HepG2 (cell line): ENCODE data around the gene NOS1AP. TPM values are rescaled to one million over a fixed set of nuclear protein-coding genes. Genes with fewer than 3 reads are reported as not detected.

Experiments used
- ATAC-seq: fragments of 200-7000 bp; cut with Tn5 transposase; 3 replicates; pipeline ENCODE4 v1.9.1; 2020; ENCODE audit warnings: mild to moderate bottlenecking, moderate library complexity
- BruUV-seq: library from RNA; stranded (reverse); fragments of 400-500 nt; replicated peaks from 2 replicates; lab custom pipeline; 2021; lab: Mats Ljungman, UMichigan
- CTCF ChIA-PET: fragments of 300-600 bp; formaldehyde crosslinking; extraction: SDS; loops from one replicate; lab custom pipeline; 2021; ENCODE audit warnings: low total read pairs, inconsistent platforms, low intra/inter-chr PET ratio; lab: Yijun Ruan, JAX
- POLR2A ChIA-PET: fragments of 350-600 bp; sonication (Branson Sonifier 250); formaldehyde crosslinking; loops from one replicate; lab custom pipeline; 2020; ENCODE audit warnings: antibody characterized with exemption, inconsistent platforms; lab: Yijun Ruan, JAX
- DNase-seq: peaks from one replicate; pipeline ENCODE4 v3.0.0-alpha.2; 2015; ENCODE audit warnings: low spot score
- FAIRE-seq: peaks from 3 replicates; lab custom pipeline; 2011; peaks lifted over from hg19 to GRCh38; lab: Jason Lieb, UNC
- H2AFZ ChIP-seq: one replicate; pipeline ENCODE4 v1.6.1; 2011; ENCODE audit warnings: low read length, inconsistent platforms
- H3K27ac ChIP-seq: fragments of 300-600 bp; 3 replicates; pipeline ENCODE4 v1.8.0; 2011; ENCODE audit warnings: mixed run types, mild to moderate bottlenecking, mixed read lengths, low read length, inconsistent platforms; ENCODE audit not compliant: insufficient read depth; ENCODE audit errors: extremely low read length
- H3K27me3 ChIP-seq, 2 experiments: fragments of 200-600 bp in 1 of 2; 2 replicates in 1 of 2; 3 replicates in 1 of 2; pipeline versions ENCODE4 v1.6.0 to v1.8.0; 2011; ENCODE audit warnings: low read length in 2 of 2, mild to moderate bottlenecking in 2 of 2, moderate library complexity in 2 of 2, inconsistent platforms in 1 of 2; ENCODE audit not compliant: insufficient read depth in 2 of 2, control insufficient read depth in 1 of 2
- H3K36me3 ChIP-seq, 2 experiments: fragments of 200-600 bp in 1 of 2; replicated peaks in 1 of 2; 2 replicates in 1 of 2; 3 replicates in 1 of 2; pipeline versions ENCODE4 v1.5.1 to v1.8.0; 2011; ENCODE audit warnings: low read length in 2 of 2, inconsistent platforms in 1 of 2; ENCODE audit not compliant: insufficient read depth in 2 of 2, control insufficient read depth in 1 of 2
- H3K4me1 ChIP-seq: 2 replicates; pipeline ENCODE4 v1.5.1; 2012; ENCODE audit warnings: low read length, inconsistent platforms; ENCODE audit not compliant: insufficient read depth
- H3K4me2 ChIP-seq: 2 replicates; pipeline ENCODE4 v1.6.0; 2011; ENCODE audit warnings: low read depth, low read length, inconsistent platforms
- H3K4me3 ChIP-seq, 3 experiments: fragments of 200-600 bp in 1 of 3; sonication (generic), shearing (Covaris generic) in 1 of 3; replicated peaks in 1 of 3; 2 replicates each; pipeline ENCODE4 v1.5.1; 2011 to 2016; ENCODE audit warnings: low read length in 3 of 3, inconsistent platforms in 2 of 3, low read depth in 2 of 3, mild to moderate bottlenecking in 2 of 3, control low read depth in 1 of 3, mixed read lengths in 1 of 3; ENCODE audit not compliant: insufficient read depth in 1 of 3
- H3K79me2 ChIP-seq: one replicate; pipeline ENCODE4 v1.6.1; 2011; ENCODE audit warnings: low read length, inconsistent platforms; ENCODE audit not compliant: insufficient read depth
- H3K9ac ChIP-seq: 2 replicates; pipeline ENCODE4 v1.6.0; 2011; ENCODE audit warnings: mild to moderate bottlenecking, low read depth, low read length, inconsistent platforms; ENCODE audit not compliant: insufficient read depth
- H3K9me3 ChIP-seq: 2 replicates; pipeline ENCODE4 v1.5.1; 2012; ENCODE audit warnings: mild to moderate bottlenecking, low read length
- H4K20me1 ChIP-seq: 2 replicates; pipeline ENCODE4 v1.6.0; 2011; ENCODE audit warnings: inconsistent platforms, mild to moderate bottlenecking, low read length, moderate library complexity; ENCODE audit not compliant: insufficient read depth
- MIER2 ChIP-seq: IDR thresholded peaks from 2 replicates; pipeline ENCODE4 v1.6.1; 2016; ENCODE audit warnings: missing biosample characterization, missing genetic modification reagents
- MZF1 ChIP-seq: sonication (generic); formaldehyde crosslinking; IDR thresholded peaks from 2 replicates; pipeline ENCODE4 v1.8.1; 2023; ENCODE audit warnings: mild to moderate bottlenecking, missing genetic modification reagents, borderline replicate concordance
- PRDM10 ChIP-seq: sonication (generic); formaldehyde crosslinking; IDR thresholded peaks from 2 replicates; pipeline ENCODE4 v1.4.0; 2020; ENCODE audit warnings: low read depth, missing genetic modification reagents
- PTBP1 ChIP-seq: fragments of 200-400 bp; formaldehyde crosslinking; IDR thresholded peaks from 2 replicates; pipeline ENCODE4 v1.6.1; 2018; ENCODE audit warnings: low read length, low read depth; ENCODE audit not compliant: poor library complexity, severe bottlenecking
- SMAD1 ChIP-seq: sonication (generic); formaldehyde crosslinking; IDR thresholded peaks from 2 replicates; pipeline ENCODE4 v1.4.0; 2020; ENCODE audit warnings: missing genetic modification reagents, low read depth, mild to moderate bottlenecking, borderline replicate concordance
- SOX5 ChIP-seq: IDR thresholded peaks from 2 replicates; pipeline ENCODE4 v1.6.1; 2016; ENCODE audit warnings: borderline replicate concordance
- TAF1 ChIP-seq: sonication (generic); formaldehyde crosslinking; IDR thresholded peaks from 2 replicates; pipeline ENCODE4 v1.4.0; 2020; ENCODE audit warnings: missing genetic modification reagents
- ZBTB38 ChIP-seq: sonication (generic); formaldehyde crosslinking; IDR thresholded peaks from 2 replicates; pipeline ENCODE4 v1.5.1; 2020; ENCODE audit warnings: mild to moderate bottlenecking, missing genetic modification reagents
- ZIK1 ChIP-seq: sonication (generic); formaldehyde crosslinking; IDR thresholded peaks from 2 replicates; pipeline ENCODE4 v1.5.0; 2020; ENCODE audit warnings: mild to moderate bottlenecking, low read depth, missing genetic modification reagents, borderline replicate concordance
- ZNF160 ChIP-seq: sonication (generic); formaldehyde crosslinking; IDR thresholded peaks from 2 replicates; pipeline ENCODE4 v1.8.0; 2022; ENCODE audit warnings: mild to moderate bottlenecking, inconsistent platforms, missing genetic modification reagents
- ZNF234 ChIP-seq: sonication (generic); formaldehyde crosslinking; conservative IDR thresholded peaks from 2 replicates; pipeline ENCODE4 v1.5.1; 2020; ENCODE audit warnings: mild to moderate bottlenecking, missing genetic modification reagents
- ZNF30 ChIP-seq: sonication (generic); formaldehyde crosslinking; IDR thresholded peaks from 2 replicates; pipeline ENCODE4 v1.5.0; 2020; ENCODE audit warnings: mild to moderate bottlenecking, missing genetic modification reagents
- ZNF333 ChIP-seq: sonication (generic); formaldehyde crosslinking; IDR thresholded peaks from 2 replicates; pipeline ENCODE4 v1.4.0; 2020; ENCODE audit warnings: mild to moderate bottlenecking, missing genetic modification reagents, borderline replicate concordance
- ZNF576 ChIP-seq: sonication (generic); formaldehyde crosslinking; IDR thresholded peaks from 2 replicates; pipeline ENCODE4 v1.4.0; 2020; ENCODE audit warnings: mild to moderate bottlenecking, missing genetic modification reagents
- WGBS: methylation state at CpG from one replicate; pipeline ENCODE4 v1.1.6; 2017; ENCODE audit warnings: low lambda C conversion rate; 5-methylcytosine and 5-hydroxymethylcytosine counted together
- in situ Hi-C: cut with HindIII; loops from 2 replicates; pipeline ENCODE4 v1.10.0; 2017; ENCODE audit warnings: low pct_unique_long_range_greater_than_20kb; ENCODE audit not compliant: extremely low pct_ligation_motif_present
- intact Hi-C: fragments of 100-400 bp; cut with micrococcal nuclease; formaldehyde crosslinking; loops from one replicate; pipeline ENCODE4 v1.10.0; 2022; ENCODE audit not compliant: unreplicated experiment
- polyA plus RNA-seq, 8 experiments: library from polyadenylated mRNA; depleted of rRNA in 3 of 8; stranded (reverse) in 7 of 8; unstranded in 1 of 8; fragments of >200 nt; fragmentation: Illumina TruSeq in 4 of 8; extraction: Trizol in 4 of 8; gene quantifications; 2 replicates each; pipeline versions ENCODE4 v1.2.1 to v1.2.3, GENCODE V29; 2011 to 2016; ENCODE audit warnings: low read depth in 4 of 8, missing spikeins in 1 of 8, mixed read lengths in 1 of 8; ENCODE audit not compliant: insufficient read depth in 1 of 8
- total RNA-seq, 5 experiments: library from RNA; depleted of rRNA; stranded (reverse); fragments of >200 nt; fragmentation: Illumina TruSeq; extraction: Trizol; gene quantifications; 2 replicates each; pipeline ENCODE4 v1.2.3, GENCODE V29; 2016; ENCODE audit warnings: low read depth in 1 of 5
- TF ChIP-seq, protein P1 (sequence below): sonication (generic); formaldehyde crosslinking; IDR thresholded peaks from 2 replicates; pipeline ENCODE4 v1.9.0; 2021; ENCODE audit warnings: missing genetic modification reagents, borderline replicate concordance
- TF ChIP-seq, protein P2 (sequence below): sonication (generic); formaldehyde crosslinking; IDR thresholded peaks from 2 replicates; pipeline ENCODE4 v1.8.1; 2023; ENCODE audit warnings: missing genetic modification reagents, mild to moderate bottlenecking, borderline replicate concordance

NOS1AP gene
- total and polyA plus RNA-seq, 2 of the 13 experiments (the other 11 are each of a cell fraction or from before 2014, with no cell fraction given) = 2.0 to 3.3 TPM

DNA sequence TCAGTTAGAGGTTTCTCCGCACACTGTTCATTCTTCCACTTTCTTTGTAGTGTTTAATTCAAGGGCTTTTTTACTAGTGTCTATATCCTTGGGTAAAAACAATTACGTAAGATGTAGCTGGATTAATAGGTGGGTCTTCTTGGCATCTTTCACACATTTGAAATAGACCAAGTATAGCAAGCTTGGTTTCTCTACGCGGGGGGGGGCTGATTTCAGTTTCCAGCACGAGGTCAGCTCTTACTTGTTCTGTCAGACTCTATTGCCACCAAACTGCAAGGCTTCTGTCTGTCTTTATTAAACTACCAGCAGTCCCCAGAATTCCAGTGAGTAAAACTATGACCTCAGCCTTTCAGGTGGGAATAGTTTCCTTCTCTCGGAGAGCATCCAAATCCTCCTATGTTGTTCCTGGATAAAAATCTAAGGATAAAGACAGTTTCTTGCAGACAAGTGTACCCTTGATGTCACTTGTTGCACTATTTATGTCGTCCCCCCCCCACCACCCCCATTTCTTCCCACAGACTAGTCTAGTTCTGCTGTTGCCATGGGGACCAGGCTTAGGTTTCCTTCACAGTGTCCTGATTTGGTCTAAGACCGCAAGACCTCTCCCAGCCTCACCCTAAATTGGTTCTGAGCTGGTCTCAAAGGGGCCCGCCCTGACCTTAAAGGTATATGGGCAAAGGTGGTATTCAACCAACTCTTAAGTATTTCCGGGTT, 290.2 kb downstream of the NOS1AP start:
- no peaks in the 10 kb centered on the region for H4K20me1 ChIP-seq
- no peaks in the 10 kb centered on the region for H3K4me1 ChIP-seq
- H3K4me3 ChIP-seq = no peak overlapping the region
- no peak overlapping the region for H2AFZ ChIP-seq
- H3K27ac ChIP-seq = no peak overlapping the region
- H3K27me3 ChIP-seq = no peaks in the 10 kb centered on the region
- peaks cover 19 to 70% of the 10 kb centered on the region in 2 experiments for H3K36me3 ChIP-seq
- FAIRE-seq (no peak), ATAC-seq (no peak), DNase-seq (no peak)
- intact Hi-C loops = no loop called here
- BruUV-seq = no TSS peak
- H3K9ac ChIP-seq = no peak overlapping the region
- in situ Hi-C loops = no loop called here
- H3K79me2 ChIP-seq = no peaks in the 10 kb centered on the region
- H3K4me2 ChIP-seq = no peak overlapping the region
- ChIA-PET POLR2A (no interaction called here), CTCF (no interaction called here)
- no peaks in the 10 kb centered on the region for H3K9me3 ChIP-seq
- WGBS = 81% methylated on average over 10 of the region's 10 CpGs
- no peak for TF ChIP-seq ZNF333 (CRISPR knock-in tag)
- TF ChIP-seq MIER2 (CRISPR knock-in tag) = no peak
- TF ChIP-seq ZIK1 = no peak
- TF ChIP-seq SOX5 (CRISPR knock-in tag) = no peak
- TF ChIP-seq PTBP1 = no peak
- TF ChIP-seq, protein P1, sequence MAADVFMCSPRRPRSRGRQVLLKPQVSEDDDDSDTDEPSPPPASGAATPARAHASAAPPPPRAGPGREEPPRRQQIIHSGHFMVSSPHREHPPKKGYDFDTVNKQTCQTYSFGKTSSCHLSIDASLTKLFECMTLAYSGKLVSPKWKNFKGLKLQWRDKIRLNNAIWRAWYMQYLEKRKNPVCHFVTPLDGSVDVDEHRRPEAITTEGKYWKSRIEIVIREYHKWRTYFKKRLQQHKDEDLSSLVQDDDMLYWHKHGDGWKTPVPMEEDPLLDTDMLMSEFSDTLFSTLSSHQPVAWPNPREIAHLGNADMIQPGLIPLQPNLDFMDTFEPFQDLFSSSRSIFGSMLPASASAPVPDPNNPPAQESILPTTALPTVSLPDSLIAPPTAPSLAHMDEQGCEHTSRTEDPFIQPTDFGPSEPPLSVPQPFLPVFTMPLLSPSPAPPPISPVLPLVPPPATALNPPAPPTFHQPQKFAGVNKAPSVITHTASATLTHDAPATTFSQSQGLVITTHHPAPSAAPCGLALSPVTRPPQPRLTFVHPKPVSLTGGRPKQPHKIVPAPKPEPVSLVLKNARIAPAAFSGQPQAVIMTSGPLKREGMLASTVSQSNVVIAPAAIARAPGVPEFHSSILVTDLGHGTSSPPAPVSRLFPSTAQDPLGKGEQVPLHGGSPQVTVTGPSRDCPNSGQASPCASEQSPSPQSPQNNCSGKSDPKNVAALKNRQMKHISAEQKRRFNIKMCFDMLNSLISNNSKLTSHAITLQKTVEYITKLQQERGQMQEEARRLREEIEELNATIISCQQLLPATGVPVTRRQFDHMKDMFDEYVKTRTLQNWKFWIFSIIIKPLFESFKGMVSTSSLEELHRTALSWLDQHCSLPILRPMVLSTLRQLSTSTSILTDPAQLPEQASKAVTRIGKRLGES (CRISPR knock-in tag) = no peak
- TF ChIP-seq PRDM10 (CRISPR knock-in tag) = no peak
- TF ChIP-seq, protein P2, sequence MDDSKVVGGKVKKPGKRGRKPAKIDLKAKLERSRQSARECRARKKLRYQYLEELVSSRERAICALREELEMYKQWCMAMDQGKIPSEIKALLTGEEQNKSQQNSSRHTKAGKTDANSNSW (CRISPR knock-in tag) = no peak
- no peak for TF ChIP-seq MZF1 (CRISPR knock-in tag)
- TF ChIP-seq SMAD1 (CRISPR knock-in tag) = no peak
- TF ChIP-seq ZNF576 = no peak
- TF ChIP-seq ZNF234 (CRISPR knock-in tag) = no peak
- no peak for TF ChIP-seq ZNF30
- no peak for TF ChIP-seq TAF1 (CRISPR knock-in tag)
- TF ChIP-seq ZBTB38 (CRISPR knock-in tag) = no peak
- no peak for TF ChIP-seq ZNF160 (CRISPR knock-in tag)
